ENCODE data around the gene CILP.

DNA sequence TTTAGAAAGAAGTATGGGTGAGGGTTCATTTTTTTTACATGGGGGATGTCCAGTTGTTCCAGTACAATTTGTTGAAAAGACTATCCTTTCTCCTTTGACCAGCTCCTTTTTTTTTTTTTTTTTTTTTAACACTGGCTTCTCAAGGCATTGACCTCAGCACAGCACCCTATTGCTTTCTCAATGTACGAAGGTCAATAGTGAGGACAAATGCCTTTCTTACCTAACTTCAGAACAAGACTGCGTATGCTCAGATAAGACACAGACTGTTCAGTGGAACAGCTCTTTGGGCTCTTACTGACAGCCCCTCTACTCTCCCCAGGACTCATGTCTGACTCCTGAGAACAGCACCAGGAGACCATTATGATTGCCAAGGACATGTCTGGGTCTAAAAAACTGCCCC lies 10.4 kb upstream of the CILP start:
- TF ChIP-seq CTCF (IDR thresholded peaks at IDR 0.05) (no peak), POLR2A (IDR thresholded peaks at IDR 0.05) (no peak), POLR2AphosphoS5 (IDR thresholded peaks at IDR 0.05; ENCODE audit: insufficient read depth in 1 of 2, low read depth in 1 of 2) (no peak)

Data from vagina (tissue), 2 donors.